Stimulated activated CD4-positive, alpha-beta T cell treated with anti-CD3 and anti-CD28 coated beads, Interleukin-4, amount 100 ng/mL, for 24 hours (primary cell): ENCODE measurements around the gene APBB2.

Experiments used
- DNase-seq: peaks from one replicate; pipeline ENCODE4 v3.0.0-alpha.2; 2020

The APBB2 gene

GRCh38 chr4:41215155-41215554 lies 813 bp upstream of the APBB2 start:
- no peak for DNase-seq

GRCh38 chr4:41214825-41215146 lies 444 bp upstream of the APBB2 start:
- no peak for DNase-seq

GRCh38 chr4:41213625-41214135 lies 662 bp downstream of the APBB2 start:
- DNase-seq, result no peak

- DNase-seq, result no peak
These were observed 1.6 kb downstream of the APBB2 start for GRCh38 chr4:41212616-41213203.

- no peak for DNase-seq
These were observed 2.3 kb downstream of the APBB2 start for GRCh38 chr4:41211951-41212615.

- no peak for DNase-seq
These were observed 4.4 kb downstream of the APBB2 start for GRCh38 chr4:41209901-41210300.

GRCh38 chr4:41209187-41209586 lies 5.2 kb downstream of the APBB2 start:
- no peak for DNase-seq

- no peak for DNase-seq
These were observed 7.0 kb downstream of the APBB2 start for GRCh38 chr4:41207291-41207831.

GRCh38 chr4:41205854-41206460 lies 8.4 kb downstream of the APBB2 start:
- no peak for DNase-seq

- no peak for DNase-seq
These were observed 9.2 kb downstream of the APBB2 start for GRCh38 chr4:41205130-41205529.

- DNase-seq, result no peak
These were observed 9.9 kb downstream of the APBB2 start for GRCh38 chr4:41204400-41204978.

GRCh38 chr4:41203841-41204240 lies 10.5 kb downstream of the APBB2 start:
- DNase-seq, result no peak

GRCh38 chr4:41202820-41203568 lies 11.3 kb downstream of the APBB2 start:
- no peak for DNase-seq

- DNase-seq, result no peak
These were observed 12.0 kb downstream of the APBB2 start for GRCh38 chr4:41202356-41202755.

GRCh38 chr4:41200486-41201017 lies 13.8 kb downstream of the APBB2 start:
- no peak for DNase-seq

- no peak for DNase-seq
These were observed 14.6 kb downstream of the APBB2 start for GRCh38 chr4:41199788-41200187.

- no peak for DNase-seq
These were observed 16.3 kb downstream of the APBB2 start for GRCh38 chr4:41197996-41198395.

GRCh38 chr4:41197495-41197894 lies 16.8 kb downstream of the APBB2 start:
- DNase-seq, result no peak

GRCh38 chr4:41196633-41197332 lies 17.6 kb downstream of the APBB2 start:
- DNase-seq, result no peak

- no peak for DNase-seq
These were observed 22.2 kb downstream of the APBB2 start for GRCh38 chr4:41192136-41192535.

- no peak for DNase-seq
These were observed 24.7 kb downstream of the APBB2 start for GRCh38 chr4:41189666-41190065.

- no peak for DNase-seq
These were observed 25.3 kb downstream of the APBB2 start for GRCh38 chr4:41189076-41189475.
